Right atrium auricular region (tissue), 2 donors: ENCODE data around the gene SPRED2. TPM values are rescaled to one million over a fixed set of nuclear protein-coding genes. Genes with fewer than 3 reads are reported as not detected.

Source experiments
- DNase-seq: peaks from one replicate; pipeline ENCODE4 v3.0.0-alpha.2; 2019; ENCODE audit warnings: low spot score
- H3K27ac ChIP-seq, 2 donors: fragments of 200-600 bp; sonication (generic); 1 replicate in 1 of 2; 2 replicates in 1 of 2; pipeline ENCODE4 v1.5.1; 2016 to 2019
- H3K27me3 ChIP-seq, 2 donors: fragments of 200-600 bp; sonication (generic); one replicate each; pipeline versions ENCODE4 v1.5.1 to v1.6.0; 2017 to 2019
- H3K36me3 ChIP-seq: fragments of 200-600 bp; sonication (generic); one replicate; pipeline ENCODE4 v1.5.1; 2016
- H3K4me1 ChIP-seq, 2 donors: fragments of 200-600 bp; sonication (generic); one replicate each; pipeline versions ENCODE4 v1.5.1 to v1.6.0; 2017 to 2019
- H3K4me3 ChIP-seq, 2 donors: fragments of 200-600 bp; sonication (generic); 1 replicate in 1 of 2; 2 replicates in 1 of 2; pipeline ENCODE4 v1.5.1; 2017 to 2019; ENCODE audit warnings: mild to moderate bottlenecking in 1 of 2, moderate library complexity in 1 of 2
- H3K9me3 ChIP-seq, 2 donors: fragments of 200-600 bp; sonication (generic); one replicate each; pipeline ENCODE4 v1.5.1; 2019
- total RNA-seq, 2 donors: library from RNA; depleted of rRNA; stranded (reverse); fragments of >200 nt; gene quantifications; one replicate each; pipeline ENCODE4 v1.1.0, GENCODE V29; 2016
- TF ChIP-seq, protein P1 (sequence below), 2 donors: fragments of 200-600 bp; sonication (generic); IDR thresholded peaks; one replicate each; pipeline ENCODE4 v1.5.1; 2019; ENCODE audit warnings: antibody characterized with exemption in 2 of 2

The SPRED2 gene
- total RNA-seq, 2 donors from 2014 or later = 14.7 to 17.3 TPM

DNA sequence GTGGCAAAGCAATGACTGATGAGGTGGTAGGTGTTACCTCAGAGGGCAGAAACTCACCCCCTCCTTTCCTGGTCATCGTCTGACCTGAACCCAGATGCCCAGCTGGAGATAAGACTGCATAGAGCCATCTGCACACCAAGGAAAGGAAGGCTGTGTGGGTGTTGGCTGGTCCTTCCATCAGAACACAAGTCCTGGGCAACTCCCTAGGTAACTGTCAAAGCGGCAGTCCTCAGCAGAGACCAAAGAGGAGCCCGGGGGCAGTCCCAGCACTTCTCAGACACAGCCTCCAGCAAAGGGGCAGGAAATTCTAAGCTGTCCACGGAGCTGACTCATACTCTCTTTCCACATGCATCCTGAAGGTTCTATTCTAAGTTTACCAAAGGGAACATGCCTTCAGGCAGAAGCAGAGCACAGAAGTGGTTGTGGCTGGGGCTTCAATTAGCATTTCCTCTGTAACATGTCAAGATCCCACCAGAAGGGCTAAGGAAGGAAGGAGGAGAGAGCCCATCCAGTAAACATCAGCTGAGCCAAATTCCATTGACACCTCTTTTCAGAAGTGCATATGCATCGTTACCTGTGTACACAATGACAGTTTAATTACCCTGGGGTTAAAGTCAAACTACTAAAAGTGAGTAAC lies 54.7 kb downstream of the SPRED2 start:
- Histone ChIP-seq H3K36me3 (no peaks in the 10 kb centered on the region), H3K4me1 (peaks cover 0 to 40% of the 10 kb centered on the region in 2 donors), H3K27ac (no peak overlapping the region), H3K9me3 (no peaks in the 10 kb centered on the region), H3K27me3 (no peaks in the 10 kb centered on the region), H3K4me3 (no peak overlapping the region)
- TF ChIP-seq, protein P1, sequence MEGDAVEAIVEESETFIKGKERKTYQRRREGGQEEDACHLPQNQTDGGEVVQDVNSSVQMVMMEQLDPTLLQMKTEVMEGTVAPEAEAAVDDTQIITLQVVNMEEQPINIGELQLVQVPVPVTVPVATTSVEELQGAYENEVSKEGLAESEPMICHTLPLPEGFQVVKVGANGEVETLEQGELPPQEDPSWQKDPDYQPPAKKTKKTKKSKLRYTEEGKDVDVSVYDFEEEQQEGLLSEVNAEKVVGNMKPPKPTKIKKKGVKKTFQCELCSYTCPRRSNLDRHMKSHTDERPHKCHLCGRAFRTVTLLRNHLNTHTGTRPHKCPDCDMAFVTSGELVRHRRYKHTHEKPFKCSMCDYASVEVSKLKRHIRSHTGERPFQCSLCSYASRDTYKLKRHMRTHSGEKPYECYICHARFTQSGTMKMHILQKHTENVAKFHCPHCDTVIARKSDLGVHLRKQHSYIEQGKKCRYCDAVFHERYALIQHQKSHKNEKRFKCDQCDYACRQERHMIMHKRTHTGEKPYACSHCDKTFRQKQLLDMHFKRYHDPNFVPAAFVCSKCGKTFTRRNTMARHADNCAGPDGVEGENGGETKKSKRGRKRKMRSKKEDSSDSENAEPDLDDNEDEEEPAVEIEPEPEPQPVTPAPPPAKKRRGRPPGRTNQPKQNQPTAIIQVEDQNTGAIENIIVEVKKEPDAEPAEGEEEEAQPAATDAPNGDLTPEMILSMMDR (IDR thresholded peaks at IDR 0.05) = no peak
- DNase-seq = no peak

DNA sequence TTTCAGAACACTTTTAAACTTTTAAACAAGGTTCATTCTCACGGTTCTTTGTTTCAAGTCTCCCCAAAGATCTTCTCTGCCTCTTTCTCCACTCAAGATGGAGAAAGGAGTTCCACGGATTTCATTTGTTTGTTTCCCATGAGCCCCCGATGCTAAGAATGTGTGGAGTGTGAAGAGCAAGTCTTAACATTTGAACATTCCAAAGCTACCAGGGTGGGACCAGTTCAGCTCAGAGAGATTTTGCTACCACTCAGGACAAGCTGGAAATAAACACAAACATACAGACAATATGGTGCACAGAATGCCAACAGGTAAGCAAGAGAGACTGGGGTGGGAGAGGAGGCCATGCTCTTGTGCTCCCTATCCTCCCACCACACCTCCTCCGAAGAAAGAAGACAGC lies 56.7 kb downstream of the SPRED2 start:
- TF ChIP-seq, protein P1 (IDR thresholded peaks at IDR 0.05) = no peak
- Histone ChIP-seq H3K27me3 (no peaks in the 10 kb centered on the region), H3K36me3 (no peaks in the 10 kb centered on the region), H3K4me1 (peaks cover 0 to 39% of the 10 kb centered on the region in 2 donors), H3K27ac (no peak overlapping the region), H3K9me3 (no peaks in the 10 kb centered on the region), H3K4me3 (no peak overlapping the region)
- no peak for DNase-seq

DNA sequence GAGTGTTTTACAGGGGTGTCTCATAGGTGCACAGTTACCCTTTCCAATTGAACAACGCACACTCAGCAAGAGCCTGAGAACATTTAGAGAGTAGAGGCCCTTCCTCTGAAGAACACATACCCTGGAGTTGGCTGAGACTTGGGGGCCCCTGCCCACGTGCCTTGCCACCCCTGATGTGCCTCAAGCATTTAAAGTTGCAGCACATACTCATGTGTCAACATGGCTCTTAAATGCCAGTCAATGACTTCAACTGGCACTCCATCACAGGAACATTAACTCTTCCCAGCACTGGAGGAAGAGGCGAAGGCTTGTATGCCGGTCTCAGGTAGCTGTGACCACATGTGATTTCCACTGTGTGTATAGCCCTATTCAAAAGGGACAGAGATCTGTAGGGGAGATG lies 57.4 kb downstream of the SPRED2 start:
- TF ChIP-seq, protein P1 (IDR thresholded peaks at IDR 0.05) = no peak
- Histone ChIP-seq H3K27me3 (no peaks in the 10 kb centered on the region), H3K4me1 (peaks cover 0 to 44% of the 10 kb centered on the region in 2 donors), H3K4me3 (no peak overlapping the region), H3K27ac (no peak overlapping the region), H3K36me3 (no peaks in the 10 kb centered on the region), H3K9me3 (no peaks in the 10 kb centered on the region)
- DNase-seq = no peak

DNA sequence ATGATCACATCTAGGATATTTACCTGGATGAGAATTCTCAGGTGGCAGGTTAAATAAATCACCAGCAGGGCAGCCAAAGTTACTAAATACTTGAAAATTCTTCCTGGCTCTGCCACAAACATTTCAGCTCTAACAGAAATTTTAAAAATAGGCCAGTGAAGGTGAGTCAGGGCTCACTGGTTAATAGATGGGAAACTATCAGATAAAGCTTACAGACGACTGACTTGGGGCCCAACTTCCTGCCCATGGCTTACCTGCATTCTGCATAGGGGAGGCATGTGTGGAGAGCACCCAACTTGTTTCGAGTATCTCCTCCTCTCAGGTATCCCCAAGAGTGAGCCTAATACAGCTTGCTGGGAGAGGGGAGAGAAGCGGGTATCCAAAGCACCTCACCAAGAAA lies 57.8 kb downstream of the SPRED2 start:
- no peak overlapping the region for H3K27ac ChIP-seq
- no peak overlapping the region for H3K4me3 ChIP-seq
- DNase-seq = no peak
- H3K4me1 ChIP-seq = peaks cover 0 to 48% of the 10 kb centered on the region in 2 donors
- no peaks in the 10 kb centered on the region for H3K9me3 ChIP-seq
- TF ChIP-seq, protein P1 (IDR thresholded peaks at IDR 0.05) = no peak
- no peaks in the 10 kb centered on the region for H3K27me3 ChIP-seq
- H3K36me3 ChIP-seq = no peaks in the 10 kb centered on the region

DNA sequence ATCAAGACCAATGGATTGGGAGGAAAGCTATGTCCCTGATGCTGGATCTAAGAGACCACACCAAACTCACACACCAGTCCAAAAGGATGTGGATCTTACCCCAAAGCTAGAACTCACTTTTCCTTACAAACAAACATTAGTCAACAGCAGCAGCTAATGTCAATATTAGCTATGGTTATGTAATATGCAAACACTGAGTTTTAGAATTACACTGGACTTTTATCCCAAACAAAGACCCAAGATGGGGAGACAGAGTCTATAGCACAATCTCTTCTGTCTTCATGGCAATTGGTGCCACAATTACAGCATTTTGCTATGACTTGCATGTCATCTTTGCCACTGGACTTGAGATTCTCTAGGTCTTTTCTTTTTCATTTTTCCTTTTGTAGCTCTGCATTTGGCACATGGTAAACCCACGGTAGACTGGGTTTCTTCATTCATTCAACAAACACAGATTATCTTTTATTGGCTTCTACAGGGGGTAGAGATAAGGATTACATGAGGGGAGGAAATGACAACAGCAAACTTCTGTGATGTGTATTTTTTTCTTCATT lies 59.0 kb downstream of the SPRED2 start:
- Histone ChIP-seq H3K9me3 (no peaks in the 10 kb centered on the region), H3K4me3 (no peak overlapping the region), H3K27ac (no peak overlapping the region), H3K4me1 (peaks cover 0 to 48% of the 10 kb centered on the region in 2 donors), H3K27me3 (no peaks in the 10 kb centered on the region), H3K36me3 (no peaks in the 10 kb centered on the region)
- no peak for DNase-seq
- TF ChIP-seq, protein P1 (IDR thresholded peaks at IDR 0.05) = no peak

DNA sequence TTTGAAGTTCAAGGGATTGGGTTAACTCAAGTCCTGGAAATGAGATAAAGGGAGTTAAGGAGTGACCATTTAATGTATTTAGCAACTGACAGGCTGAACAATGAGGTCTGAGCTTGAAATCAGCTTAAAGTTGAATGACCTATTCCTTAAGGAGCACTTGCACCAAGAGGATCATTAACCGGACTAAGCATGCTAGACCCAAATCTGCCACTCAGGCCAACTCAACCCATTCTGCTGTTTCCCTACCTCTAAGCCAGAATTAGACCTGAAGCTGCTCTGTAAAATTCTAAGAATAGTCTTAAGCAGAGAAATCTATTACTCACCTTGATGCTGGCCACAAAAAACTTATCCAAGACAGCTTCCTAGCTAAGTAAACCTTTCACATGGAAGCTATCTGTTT lies 59.8 kb downstream of the SPRED2 start:
- TF ChIP-seq, protein P1 (IDR thresholded peaks at IDR 0.05) = no peak
- no peaks in the 10 kb centered on the region for H3K9me3 ChIP-seq
- peaks cover 0 to 44% of the 10 kb centered on the region in 2 donors for H3K4me1 ChIP-seq
- no peak for DNase-seq
- H3K4me3 ChIP-seq = no peak overlapping the region
- no peaks in the 10 kb centered on the region for H3K27me3 ChIP-seq
- no peaks in the 10 kb centered on the region for H3K36me3 ChIP-seq
- no peak overlapping the region for H3K27ac ChIP-seq
